ENCODE data around the gene MME.

DNA sequence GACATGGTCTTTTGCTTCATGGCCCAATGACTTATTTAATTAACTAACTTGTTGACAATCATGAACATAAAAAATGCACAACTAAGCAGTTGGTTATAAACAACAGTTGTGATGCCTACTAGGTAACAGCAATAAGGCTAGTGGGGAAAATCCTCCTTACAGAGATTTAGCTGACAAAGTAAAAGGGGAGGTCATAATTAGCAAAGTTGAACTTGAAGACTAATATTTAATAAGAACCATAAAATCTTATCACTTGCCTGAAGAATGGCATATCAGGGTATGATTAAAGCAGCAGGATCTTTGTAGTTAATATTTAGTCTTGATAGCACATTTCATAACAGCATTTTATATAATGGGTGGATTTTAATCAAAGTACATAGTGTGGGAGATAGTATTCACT is 84.2 kb downstream of the MME start:
- TF ChIP-seq, protein P1, sequence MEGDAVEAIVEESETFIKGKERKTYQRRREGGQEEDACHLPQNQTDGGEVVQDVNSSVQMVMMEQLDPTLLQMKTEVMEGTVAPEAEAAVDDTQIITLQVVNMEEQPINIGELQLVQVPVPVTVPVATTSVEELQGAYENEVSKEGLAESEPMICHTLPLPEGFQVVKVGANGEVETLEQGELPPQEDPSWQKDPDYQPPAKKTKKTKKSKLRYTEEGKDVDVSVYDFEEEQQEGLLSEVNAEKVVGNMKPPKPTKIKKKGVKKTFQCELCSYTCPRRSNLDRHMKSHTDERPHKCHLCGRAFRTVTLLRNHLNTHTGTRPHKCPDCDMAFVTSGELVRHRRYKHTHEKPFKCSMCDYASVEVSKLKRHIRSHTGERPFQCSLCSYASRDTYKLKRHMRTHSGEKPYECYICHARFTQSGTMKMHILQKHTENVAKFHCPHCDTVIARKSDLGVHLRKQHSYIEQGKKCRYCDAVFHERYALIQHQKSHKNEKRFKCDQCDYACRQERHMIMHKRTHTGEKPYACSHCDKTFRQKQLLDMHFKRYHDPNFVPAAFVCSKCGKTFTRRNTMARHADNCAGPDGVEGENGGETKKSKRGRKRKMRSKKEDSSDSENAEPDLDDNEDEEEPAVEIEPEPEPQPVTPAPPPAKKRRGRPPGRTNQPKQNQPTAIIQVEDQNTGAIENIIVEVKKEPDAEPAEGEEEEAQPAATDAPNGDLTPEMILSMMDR (IDR thresholded peaks at IDR 0.05), result no peak
- TF ChIP-seq TCF7L2 (IDR thresholded peaks at IDR 0.05; ENCODE audit: low read depth, low read length), result no peak

Measured in Panc1 (cell line).